Esophagus muscularis mucosa (tissue), 4 donors: ENCODE data around the gene FERMT2. TPM values are rescaled to one million over a fixed set of nuclear protein-coding genes. Genes with fewer than 3 reads are reported as not detected.

Experiments
- DNase-seq: peaks from one replicate; pipeline ENCODE4 v3.0.0-alpha.2; 2017; ENCODE audit errors: extremely low spot score
- H3K27ac ChIP-seq, 4 donors: fragments of 200-600 bp; sonication (generic); replicated peaks in 1 of 4; 1 replicate in 3 of 4; 2 replicates in 1 of 4; pipeline ENCODE4 v1.5.1; 2016 to 2019; ENCODE audit warnings: mild to moderate bottlenecking in 1 of 4
- H3K27me3 ChIP-seq, 4 donors: fragments of 200-600 bp; sonication (generic); one replicate each; pipeline versions ENCODE4 v1.5.1 to v1.6.0; 2016 to 2019
- H3K36me3 ChIP-seq, 4 donors: fragments of 200-600 bp; sonication (generic); one replicate each; pipeline ENCODE4 v1.5.1; 2016 to 2019
- H3K4me1 ChIP-seq, 4 donors: fragments of 200-600 bp; sonication (generic); one replicate each; pipeline ENCODE4 v1.5.1; 2016 to 2019
- H3K4me3 ChIP-seq, 4 donors: fragments of 200-600 bp; sonication (generic); 1 replicate in 2 of 4; 2 replicates in 2 of 4; pipeline ENCODE4 v1.5.1; 2016 to 2019; ENCODE audit warnings: mild to moderate bottlenecking in 4 of 4, moderate library complexity in 1 of 4
- H3K9me3 ChIP-seq, 4 donors: fragments of 200-600 bp; sonication (generic); 1 replicate in 3 of 4; 2 replicates in 1 of 4; pipeline ENCODE4 v1.5.1; 2016 to 2019
- EP300 ChIP-seq: sonication (generic); formaldehyde crosslinking; IDR thresholded peaks from one replicate; pipeline ENCODE4 v1.6.1; 2017; ENCODE audit warnings: antibody characterized with exemption
- POLR2A ChIP-seq: fragments of 450-650 bp; IDR thresholded peaks from one replicate; pipeline ENCODE4 v1.6.1; 2017; ENCODE audit warnings: antibody characterized with exemption, moderate library complexity, mild to moderate bottlenecking, low read depth
- POLR2AphosphoS5 ChIP-seq, 2 donors: sonication (generic); formaldehyde crosslinking; IDR thresholded peaks; one replicate each; pipeline ENCODE4 v1.6.1; 2017; ENCODE audit warnings: antibody characterized with exemption in 2 of 2
- WGBS: methylation state at CpG from one replicate; pipeline ENCODE4 v1.1.5; 2018; 5-methylcytosine and 5-hydroxymethylcytosine counted together
- intact Hi-C: fragments of 100-400 bp; cut with DNase I; formaldehyde crosslinking; loops from one replicate; pipeline ENCODE4 v1.15.1; 2023
- total RNA-seq, 4 donors: library from RNA; depleted of rRNA; stranded (reverse); fragments of >200 nt; gene quantifications; one replicate each; pipeline versions ENCODE4 v1.1.0 to v1.2.1, GENCODE V29; 2016
- TF ChIP-seq, protein P1 (sequence below), 3 experiments: fragments of 200-600 bp in 2 of 3; fragments of 450-650 bp in 1 of 3; sonication (generic) in 2 of 3; IDR thresholded peaks; one replicate each; pipeline ENCODE4 v1.5.1; 2017 to 2019; ENCODE audit warnings: antibody characterized with exemption in 3 of 3, mild to moderate bottlenecking in 2 of 3, moderate library complexity in 1 of 3

Gene FERMT2
- total RNA-seq, 4 donors from 2014 or later: 293 to 397 (median 370) TPM

GRCh38 chr14:52860910-52861309 lies 89.9 kb downstream of the FERMT2 start:
- intact Hi-C loops: no loop called here

DNA sequence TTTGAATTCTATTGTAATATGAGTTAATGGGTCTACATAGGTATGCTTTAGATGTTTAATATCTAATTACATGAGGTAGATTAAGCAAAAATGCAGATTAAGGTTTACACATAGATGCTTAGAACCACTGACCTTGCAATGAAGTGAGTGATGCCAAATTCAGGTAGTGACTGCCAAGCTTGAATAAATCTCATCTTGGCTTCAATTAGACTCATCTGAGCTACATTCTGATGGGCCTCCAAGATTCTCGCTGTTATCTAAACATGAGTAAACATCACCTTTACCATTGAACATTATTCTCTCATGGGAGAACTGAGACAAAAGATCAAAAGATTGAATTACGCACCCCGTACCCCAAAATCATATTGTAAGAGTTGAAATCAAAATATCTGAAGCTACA lies 90.6 kb downstream of the FERMT2 start:
- WGBS: 56% methylated on average over 3 of the region's 3 CpGs
- Histone ChIP-seq H3K4me3 (no peak overlapping the region), H3K27ac (no peak overlapping the region), H3K27me3 (no peaks in the 10 kb centered on the region), H3K36me3 (peaks cover 9 to 97% (median 71%) of the 10 kb centered on the region in 4 donors), H3K4me1 (peaks cover 7 to 53% (median 49%) of the 10 kb centered on the region in 4 donors), H3K9me3 (no peaks in the 10 kb centered on the region)
- DNase-seq: no peak
- TF ChIP-seq POLR2A (no peak), EP300 (no peak), POLR2AphosphoS5 (IDR thresholded peaks at IDR 0.05) (no peak)
- TF ChIP-seq, protein P1, sequence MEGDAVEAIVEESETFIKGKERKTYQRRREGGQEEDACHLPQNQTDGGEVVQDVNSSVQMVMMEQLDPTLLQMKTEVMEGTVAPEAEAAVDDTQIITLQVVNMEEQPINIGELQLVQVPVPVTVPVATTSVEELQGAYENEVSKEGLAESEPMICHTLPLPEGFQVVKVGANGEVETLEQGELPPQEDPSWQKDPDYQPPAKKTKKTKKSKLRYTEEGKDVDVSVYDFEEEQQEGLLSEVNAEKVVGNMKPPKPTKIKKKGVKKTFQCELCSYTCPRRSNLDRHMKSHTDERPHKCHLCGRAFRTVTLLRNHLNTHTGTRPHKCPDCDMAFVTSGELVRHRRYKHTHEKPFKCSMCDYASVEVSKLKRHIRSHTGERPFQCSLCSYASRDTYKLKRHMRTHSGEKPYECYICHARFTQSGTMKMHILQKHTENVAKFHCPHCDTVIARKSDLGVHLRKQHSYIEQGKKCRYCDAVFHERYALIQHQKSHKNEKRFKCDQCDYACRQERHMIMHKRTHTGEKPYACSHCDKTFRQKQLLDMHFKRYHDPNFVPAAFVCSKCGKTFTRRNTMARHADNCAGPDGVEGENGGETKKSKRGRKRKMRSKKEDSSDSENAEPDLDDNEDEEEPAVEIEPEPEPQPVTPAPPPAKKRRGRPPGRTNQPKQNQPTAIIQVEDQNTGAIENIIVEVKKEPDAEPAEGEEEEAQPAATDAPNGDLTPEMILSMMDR (IDR thresholded peaks at IDR 0.05): no peak
- intact Hi-C loops: no loop called here

More at GRCh38 chr14:52860910-52861309, 89.9 kb downstream of the FERMT2 start:
- Histone ChIP-seq H3K4me3 (no peak overlapping the region), H3K4me1 (peaks cover 7 to 60% (median 56%) of the 10 kb centered on the region in 4 donors), H3K9me3 (no peaks in the 10 kb centered on the region), H3K27me3 (no peaks in the 10 kb centered on the region), H3K36me3 (peaks cover 9 to 98% (median 68%) of the 10 kb centered on the region in 4 donors), H3K27ac (peak overlapping the region in 1 of 4 donors; percentile 46)
- WGBS: 72% methylated on average over 3 of the region's 3 CpGs
- TF ChIP-seq EP300: no peak
- TF ChIP-seq, protein P1 (IDR thresholded peaks at IDR 0.05): no peak
- no peak for DNase-seq

GRCh38 chr14:52856139-52856538 lies 94.7 kb downstream of the FERMT2 start:
- TF ChIP-seq, protein P1 (IDR thresholded peaks at IDR 0.05): no peak
- no peak for TF ChIP-seq EP300
- no peak for TF ChIP-seq POLR2A
- no peak for TF ChIP-seq POLR2AphosphoS5 (IDR thresholded peaks at IDR 0.05)
- no peak overlapping the region for H3K27ac ChIP-seq
- 96% methylated on average over 4 of the region's 4 CpGs for WGBS
- H3K4me3 ChIP-seq: no peak overlapping the region
- H3K4me1 ChIP-seq: peaks cover 0 to 19% (median 14%) of the 10 kb centered on the region in 4 donors
- no peaks in the 10 kb centered on the region for H3K27me3 ChIP-seq
- intact Hi-C loops: no loop called here
- no peaks in the 10 kb centered on the region for H3K9me3 ChIP-seq
- peaks cover 9 to 62% (median 47%) of the 10 kb centered on the region in 4 donors for H3K36me3 ChIP-seq
- DNase-seq: no peak

DNA sequence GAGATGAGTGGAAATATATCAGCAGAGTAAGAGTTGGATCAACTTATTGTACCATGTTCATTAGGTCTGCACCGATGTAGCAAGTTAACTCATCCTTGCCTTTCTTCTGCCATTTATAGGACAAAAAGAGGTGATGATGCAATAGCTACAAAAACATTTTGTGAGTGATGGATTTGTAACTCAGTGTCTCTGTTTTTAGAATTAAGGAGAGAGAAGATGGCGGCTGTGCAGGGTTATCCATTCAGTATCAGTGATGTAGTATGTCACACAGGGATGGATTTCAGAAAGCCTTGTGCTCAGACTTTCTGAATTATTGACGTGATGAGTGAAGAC lies 97.4 kb downstream of the FERMT2 start:
- TF ChIP-seq POLR2A: no peak
- TF ChIP-seq, protein P1 (IDR thresholded peaks at IDR 0.05): no peak
- no peak for TF ChIP-seq POLR2AphosphoS5 (IDR thresholded peaks at IDR 0.05)
- TF ChIP-seq EP300: no peak
- 73% methylated on average over 3 of the region's 3 CpGs for WGBS
- H3K27me3 ChIP-seq: no peaks in the 10 kb centered on the region
- intact Hi-C loops: no loop called here
- H3K4me1 ChIP-seq: peaks cover 0 to 8% (median 3%) of the 10 kb centered on the region in 4 donors
- H3K27ac ChIP-seq: no peak overlapping the region
- peaks cover 0 to 38% (median 25%) of the 10 kb centered on the region in 4 donors for H3K36me3 ChIP-seq
- H3K4me3 ChIP-seq: no peak overlapping the region
- no peaks in the 10 kb centered on the region for H3K9me3 ChIP-seq
- DNase-seq: no peak

DNA sequence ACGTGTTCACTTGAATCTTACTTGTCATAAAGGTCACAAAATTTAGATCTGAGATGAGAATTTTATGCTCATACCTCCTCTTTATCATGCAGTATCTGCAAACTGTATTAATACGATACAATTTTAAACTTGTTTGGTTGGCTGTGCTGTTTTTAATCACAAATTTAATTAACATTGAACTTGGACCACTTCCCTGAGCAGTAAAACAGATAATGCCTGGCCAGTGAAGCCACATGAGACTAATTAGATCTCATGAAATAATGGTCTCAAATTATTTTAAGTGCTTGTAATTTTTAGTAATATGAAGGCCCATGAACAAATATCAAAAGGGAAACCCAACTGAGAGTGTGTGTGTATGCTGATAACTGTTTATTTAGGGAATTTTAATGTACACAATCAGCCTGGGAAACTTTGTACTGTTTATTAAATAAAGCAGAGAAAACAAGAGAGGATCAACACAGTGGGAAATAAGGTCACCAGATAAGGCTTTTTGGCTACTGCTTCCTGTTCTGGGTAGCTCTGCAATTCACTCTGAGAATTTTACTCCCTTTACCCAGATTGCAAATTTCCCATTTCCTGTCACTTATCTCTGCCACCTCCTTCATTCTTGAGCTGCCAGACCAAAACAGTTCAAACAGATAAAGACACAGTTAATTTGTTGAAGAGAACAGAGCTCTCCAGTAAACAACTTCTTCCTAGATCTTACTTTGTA lies 97.9 kb downstream of the FERMT2 start:
- WGBS: 69% methylated on average over 2 of the region's 2 CpGs
- no peak for DNase-seq
- Histone ChIP-seq H3K4me3 (no peak overlapping the region), H3K27ac (no peak overlapping the region), H3K36me3 (peaks cover 0 to 33% (median 20%) of the 10 kb centered on the region in 4 donors), H3K27me3 (no peaks in the 10 kb centered on the region), H3K4me1 (peaks cover 0 to 8% (median 2%) of the 10 kb centered on the region in 4 donors), H3K9me3 (no peaks in the 10 kb centered on the region)
- intact Hi-C loops: no loop called here
- TF ChIP-seq POLR2A (no peak), POLR2AphosphoS5 (IDR thresholded peaks at IDR 0.05) (no peak), EP300 (no peak)
- TF ChIP-seq, protein P1 (IDR thresholded peaks at IDR 0.05): no peak
